HK-2 (cell line): Measurements from ENCODE around the gene LRRC23.
A peak's percentile ranks its signal among the peaks of the same experiment; 100 is the strongest.
"Not testable (repeated sequence)": the region's sequence is repeated elsewhere in the genome, so short reads cannot be mapped to it uniquely, and the experiment has no call there.

Experiments
- DNase-seq: peaks from one replicate; pipeline ENCODE4 v3.0.0-alpha.2; 2018; ENCODE audit not compliant: unreplicated experiment

LRRC23 gene

DNA sequence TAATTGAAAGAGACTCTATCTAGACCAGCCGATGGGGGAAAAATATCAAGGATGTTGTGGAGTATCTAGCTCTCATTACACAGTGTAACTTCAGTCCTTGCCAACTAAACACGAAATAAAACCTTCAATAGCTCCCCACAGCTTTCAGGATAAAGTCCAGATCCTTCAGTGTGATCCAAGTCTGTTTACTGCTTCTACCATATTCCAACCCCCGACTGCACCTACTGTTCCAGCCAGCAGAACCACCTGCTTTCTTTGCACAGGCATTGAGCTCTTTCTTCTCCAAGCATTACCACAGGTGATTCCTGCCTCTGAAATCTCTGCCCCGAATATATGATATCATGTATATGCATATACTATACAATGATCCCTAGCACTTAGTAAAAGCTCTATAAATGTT lies 2.2 kb upstream of the LRRC23 start:
- DNase-seq, result no peak

DNA sequence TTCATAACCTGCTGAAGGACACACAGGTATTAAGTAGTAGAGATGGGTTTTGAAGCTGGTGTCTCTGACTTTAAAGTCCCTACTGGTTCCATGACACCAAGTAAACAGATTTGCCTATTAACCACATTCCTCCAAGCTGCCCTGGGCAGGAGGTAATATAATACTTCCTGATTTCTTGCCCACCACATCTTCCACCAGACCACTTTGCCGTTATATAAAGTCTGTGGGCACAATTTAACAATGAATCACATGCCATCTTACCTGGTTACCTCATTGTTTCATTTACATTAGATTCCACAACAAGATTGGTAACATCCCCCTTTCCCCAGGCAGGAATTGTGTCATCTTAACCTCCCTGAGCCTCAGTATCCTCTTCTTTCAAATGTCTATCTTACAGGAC lies 900 bp upstream of the LRRC23 start:
- DNase-seq, result no peak

DNA sequence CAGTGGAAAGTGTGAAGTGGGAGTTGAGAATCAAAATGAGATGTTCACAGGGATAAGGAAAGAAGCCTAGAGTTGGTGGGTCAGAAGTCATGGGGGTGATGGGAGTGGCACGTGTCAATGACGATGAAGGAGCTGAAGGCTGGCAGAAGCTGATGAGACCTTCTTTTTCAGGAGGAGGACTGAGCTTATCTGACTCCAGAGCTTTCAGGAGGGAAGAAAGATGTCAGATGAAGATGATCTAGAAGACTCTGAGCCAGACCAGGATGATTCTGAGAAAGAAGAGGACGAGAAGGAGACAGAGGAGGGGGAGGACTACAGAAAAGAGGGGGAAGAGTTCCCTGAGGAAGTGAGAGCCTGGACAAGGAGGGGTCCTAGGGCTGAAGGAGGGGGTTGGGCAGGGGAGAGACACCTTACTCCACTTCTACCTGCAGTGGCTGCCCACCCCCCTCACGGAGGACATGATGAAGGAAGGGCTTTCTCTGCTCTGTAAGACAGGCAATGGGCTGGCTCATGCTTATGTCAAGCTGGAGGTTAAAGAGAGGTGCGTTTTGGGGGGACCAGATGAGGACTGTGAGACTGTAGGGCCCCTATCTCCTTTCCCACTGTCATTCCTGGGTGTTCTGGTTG lies 905 bp downstream of the LRRC23 start:
- DNase-seq, result no peak

DNA sequence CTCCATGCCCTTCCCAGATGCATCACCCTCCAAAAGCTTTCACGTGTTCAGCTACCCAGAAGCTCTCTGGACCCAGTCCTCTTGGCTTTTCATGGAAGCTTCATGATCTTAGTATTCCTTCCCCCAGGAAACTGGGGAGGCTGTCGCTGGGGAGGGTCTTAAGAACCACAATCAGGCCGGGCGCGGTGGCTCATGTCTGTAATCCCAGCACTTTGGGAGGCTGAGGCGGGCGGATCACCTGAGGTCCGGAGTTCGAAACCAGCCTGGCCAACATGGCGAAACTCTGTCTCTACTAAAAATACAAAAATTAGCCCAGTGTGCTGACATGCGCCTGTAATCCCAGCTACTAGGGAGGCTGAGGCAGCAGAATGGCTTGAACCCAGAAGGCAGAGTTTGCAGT lies 3.5 kb downstream of the LRRC23 start:
- not testable (repeated sequence) for DNase-seq

DNA sequence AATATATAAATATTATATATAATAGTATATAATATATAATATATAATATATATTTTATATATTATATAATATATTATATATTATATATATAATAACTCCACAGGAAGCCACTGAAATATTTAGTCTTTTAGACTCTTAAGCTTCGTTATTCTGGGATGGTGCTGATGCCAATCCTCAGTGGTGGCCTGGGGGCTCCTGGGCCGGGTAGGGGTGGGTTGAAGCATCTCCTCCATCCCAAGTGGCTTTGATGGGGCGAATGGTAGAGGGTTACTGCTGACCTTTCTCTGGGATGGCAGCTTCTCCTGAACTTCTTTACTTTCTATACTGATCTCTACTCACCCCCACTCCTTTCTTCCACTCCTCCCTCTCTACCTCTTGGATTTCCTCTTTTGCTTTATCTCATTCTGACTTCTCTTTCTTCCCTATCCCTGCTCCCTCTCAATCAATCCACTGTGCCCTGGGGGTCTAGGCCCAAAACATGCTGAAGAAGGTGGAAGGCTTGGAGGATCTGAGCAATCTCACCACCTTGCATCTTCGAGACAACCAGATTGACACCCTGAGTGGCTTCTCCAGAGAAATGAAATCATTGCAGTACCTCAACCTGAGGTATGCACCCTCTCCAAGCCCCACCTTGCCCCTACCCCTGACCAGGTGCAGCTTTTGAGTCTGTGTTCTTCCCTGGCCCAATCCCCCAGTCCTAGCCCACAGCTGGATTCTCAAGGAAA lies 5.0 kb downstream of the LRRC23 start:
- no peak for DNase-seq

DNA sequence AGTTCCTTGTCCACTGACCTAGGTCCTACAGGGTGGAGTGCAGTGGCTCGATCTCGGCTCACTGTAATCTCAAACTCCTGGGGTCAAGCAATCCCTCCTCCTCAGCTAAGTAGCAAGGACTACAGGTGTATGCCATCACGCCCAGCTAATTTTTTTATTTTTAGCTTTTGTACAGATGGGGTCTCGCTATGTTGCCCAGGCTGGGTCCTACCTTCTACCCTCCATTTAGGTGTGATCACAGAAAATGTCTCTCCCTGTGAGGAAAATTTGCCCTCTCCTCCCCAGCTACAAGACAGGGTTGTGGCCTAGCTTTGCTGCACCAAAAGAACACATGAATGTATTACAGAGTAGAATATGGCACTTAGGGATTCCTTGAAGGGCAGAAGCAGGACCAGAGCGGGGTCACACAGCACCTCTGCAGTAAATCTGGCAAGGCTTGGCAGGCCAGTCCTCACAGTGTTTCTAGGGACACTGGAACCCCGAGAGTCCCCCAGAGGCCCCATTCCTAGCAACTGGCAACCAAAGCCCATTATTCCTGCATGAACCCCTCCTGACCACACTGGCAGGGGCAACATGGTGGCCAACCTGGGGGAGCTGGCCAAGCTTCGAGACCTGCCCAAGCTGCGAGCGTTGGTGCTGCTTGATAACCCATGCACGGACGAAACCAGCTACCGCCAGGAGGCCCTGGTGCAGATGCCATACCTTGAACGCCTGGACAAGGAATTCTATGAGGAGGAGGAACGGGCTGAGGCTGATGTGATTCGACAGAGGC lies 7.7 kb downstream of the LRRC23 start:
- no peak for DNase-seq

DNA sequence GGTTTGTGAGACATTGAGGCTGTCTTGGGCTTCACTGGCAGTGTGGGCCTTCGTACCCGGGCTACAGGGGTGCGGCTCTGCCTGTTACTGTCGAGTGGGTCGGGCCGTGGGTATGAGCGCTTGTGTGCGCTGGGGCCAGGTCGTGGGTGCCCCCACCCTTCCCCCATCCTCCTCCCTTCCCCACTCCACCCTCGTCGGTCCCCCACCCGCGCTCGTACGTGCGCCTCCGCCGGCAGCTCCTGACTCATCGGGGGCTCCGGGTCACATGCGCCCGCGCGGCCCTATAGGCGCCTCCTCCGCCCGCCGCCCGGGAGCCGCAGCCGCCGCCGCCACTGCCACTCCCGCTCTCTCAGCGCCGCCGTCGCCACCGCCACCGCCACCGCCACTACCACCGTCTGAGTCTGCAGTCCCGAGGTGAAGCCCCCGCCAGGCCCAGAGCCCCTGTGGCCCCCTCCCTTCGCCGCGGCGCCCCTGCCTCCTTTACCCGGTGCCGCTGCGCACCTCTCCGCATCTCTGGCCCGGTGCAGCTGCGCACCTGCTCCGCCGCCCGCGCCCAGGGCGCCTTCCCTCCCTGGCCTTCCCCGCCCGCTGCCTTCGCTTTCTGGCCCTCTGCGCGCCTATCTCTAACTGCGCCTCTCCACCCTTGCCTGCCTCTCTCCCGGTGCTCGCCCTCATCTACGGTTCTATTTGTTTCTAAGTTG lies 9.8 kb downstream of the LRRC23 start, which contains the start of gene ENO2:
Gene ENO2, plus strand, starts transcription at position 335 of the 701 bp plus-strand sequence. CDS start 1,253 bp downstream, outside the sequence.
- peak; percentile 83 for DNase-seq

DNA sequence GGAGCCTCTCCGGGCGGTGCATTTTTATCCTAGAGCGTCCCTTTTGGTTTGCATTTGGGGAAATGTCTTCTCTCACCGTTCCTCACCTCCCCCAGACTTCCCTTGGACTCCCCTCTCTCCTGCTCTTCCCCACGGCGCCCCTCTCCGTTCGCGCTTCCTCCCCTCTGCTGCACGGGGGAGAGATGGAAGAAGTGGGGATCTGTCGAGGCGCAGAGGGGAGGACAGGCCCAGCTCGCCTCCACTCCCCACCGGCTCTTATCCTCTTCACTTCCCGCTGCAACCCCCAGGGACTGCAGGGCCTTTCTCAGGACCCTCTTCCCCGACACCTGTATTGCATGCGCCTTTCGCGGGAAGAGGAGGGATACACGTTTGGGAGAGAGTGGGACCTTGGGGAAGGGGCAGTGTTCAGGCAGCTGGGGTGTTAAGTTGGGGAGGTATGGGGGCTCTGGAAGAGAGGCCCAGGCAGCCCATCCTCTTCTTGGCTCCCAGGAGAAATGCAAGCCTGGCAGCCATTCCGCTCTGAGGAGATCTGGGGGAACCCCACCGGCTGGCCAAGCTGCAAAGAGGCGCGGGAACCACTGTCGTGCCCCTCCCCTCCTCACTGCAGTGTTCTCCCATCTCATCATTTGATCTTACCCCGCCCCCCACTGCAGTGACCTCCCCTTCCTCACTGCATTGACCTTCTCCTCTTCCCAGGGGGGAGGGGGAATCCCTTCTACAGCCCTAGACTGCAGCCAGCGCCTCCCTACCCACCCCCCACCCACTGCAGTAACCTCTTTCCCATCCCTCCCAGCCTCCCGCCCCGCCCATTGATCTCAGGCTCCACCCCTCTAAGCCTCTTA lies 10.5 kb downstream of the LRRC23 start:
- DNase-seq, result no peak

DNA sequence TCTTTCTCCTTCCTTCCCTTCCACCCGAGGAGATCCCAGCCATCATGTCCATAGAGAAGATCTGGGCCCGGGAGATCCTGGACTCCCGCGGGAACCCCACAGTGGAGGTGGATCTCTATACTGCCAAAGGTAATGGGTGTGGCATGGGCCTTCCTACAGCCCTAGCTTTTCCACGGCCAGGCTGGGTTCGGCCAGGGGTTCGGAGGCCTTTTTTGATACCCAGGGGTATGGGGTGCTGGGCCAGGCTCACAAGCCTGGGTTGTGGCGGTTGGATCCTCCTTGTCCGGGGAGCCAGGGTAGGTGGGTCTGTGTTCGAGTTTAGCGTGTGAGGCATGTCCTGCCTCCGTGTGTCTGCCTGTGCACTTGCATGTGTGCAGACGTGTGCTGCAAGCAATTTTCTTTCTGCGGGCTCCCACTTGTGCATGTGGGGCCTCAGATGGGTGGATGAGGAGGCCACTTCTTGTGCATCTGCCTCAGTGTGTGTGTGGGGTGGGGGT lies 11.2 kb downstream of the LRRC23 start:
- no peak for DNase-seq

DNA sequence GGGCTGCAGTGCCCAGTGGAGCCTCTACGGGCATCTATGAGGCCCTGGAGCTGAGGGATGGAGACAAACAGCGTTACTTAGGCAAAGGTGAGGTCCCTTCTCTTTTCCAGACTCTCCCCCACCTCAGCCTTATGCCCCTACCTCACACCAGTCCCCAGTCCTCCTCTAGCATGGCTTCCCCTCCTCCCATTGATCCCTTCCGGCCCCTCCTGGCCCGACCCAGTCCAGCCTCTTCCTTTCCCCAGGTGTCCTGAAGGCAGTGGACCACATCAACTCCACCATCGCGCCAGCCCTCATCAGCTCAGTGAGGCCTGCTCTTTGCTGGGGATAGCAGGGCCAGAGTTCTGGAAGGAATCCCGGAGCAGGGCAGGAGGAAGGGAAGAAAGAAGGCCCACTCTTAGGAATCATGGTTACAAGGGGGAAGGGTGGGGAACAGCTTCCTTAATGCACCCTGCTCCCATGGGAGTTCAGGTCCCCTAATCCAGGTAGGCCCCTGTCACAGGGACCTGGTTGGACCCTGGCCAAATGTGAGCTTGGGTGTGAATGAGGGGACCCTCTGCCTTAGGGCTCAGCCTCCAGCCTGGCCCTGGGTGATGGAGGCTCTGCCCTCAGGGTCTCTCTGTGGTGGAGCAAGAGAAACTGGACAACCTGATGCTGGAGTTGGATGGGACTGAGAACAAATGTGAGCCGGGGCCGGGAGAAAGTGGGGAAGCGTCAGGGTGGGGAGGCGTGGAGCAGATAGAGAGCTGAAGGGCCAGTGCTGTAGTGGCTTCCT lies 12.0 kb downstream of the LRRC23 start:
- no peak for DNase-seq

DNA sequence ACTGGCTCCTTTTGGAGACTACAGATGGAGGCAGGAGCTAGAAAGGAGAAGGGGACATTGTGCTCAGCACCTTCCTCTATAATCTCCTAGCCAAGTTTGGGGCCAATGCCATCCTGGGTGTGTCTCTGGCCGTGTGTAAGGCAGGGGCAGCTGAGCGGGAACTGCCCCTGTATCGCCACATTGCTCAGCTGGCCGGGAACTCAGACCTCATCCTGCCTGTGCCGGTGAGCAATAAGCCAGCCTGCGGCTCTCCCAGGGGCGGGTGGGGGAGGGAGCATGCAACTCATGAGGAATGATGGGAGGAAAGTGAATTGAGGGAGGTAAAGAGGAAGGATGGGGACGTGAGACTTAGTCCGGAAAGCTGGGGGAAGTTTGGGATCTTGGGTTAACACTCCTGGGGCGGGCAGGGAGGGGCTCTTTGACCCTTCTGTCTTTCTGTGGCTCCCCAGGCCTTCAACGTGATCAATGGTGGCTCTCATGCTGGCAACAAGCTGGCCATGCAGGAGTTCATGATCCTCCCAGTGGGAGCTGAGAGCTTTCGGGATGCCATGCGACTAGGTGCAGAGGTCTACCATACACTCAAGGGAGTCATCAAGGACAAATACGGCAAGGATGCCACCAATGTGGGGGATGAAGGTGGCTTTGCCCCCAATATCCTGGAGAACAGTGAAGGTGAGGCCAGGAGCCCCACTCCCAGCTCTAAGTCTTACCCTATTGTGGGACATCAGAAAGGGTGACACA lies 13.0 kb downstream of the LRRC23 start:
- DNase-seq, result peak; percentile 54

DNA sequence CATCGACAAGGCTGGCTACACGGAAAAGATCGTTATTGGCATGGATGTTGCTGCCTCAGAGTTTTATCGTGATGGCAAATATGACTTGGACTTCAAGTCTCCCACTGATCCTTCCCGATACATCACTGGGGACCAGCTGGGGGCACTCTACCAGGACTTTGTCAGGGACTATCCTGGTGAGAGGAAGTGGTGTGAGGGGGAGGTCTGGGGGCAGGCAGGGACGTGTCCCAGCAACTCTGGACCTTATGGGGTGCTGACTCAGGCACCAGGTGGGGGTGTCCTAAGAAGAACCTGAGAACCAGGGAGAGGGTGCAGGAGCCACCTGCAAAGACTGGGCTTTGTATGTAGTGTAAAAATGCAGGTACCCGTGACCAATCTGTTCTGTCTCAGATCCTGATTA lies 15.0 kb downstream of the LRRC23 start:
- no peak for DNase-seq

DNA sequence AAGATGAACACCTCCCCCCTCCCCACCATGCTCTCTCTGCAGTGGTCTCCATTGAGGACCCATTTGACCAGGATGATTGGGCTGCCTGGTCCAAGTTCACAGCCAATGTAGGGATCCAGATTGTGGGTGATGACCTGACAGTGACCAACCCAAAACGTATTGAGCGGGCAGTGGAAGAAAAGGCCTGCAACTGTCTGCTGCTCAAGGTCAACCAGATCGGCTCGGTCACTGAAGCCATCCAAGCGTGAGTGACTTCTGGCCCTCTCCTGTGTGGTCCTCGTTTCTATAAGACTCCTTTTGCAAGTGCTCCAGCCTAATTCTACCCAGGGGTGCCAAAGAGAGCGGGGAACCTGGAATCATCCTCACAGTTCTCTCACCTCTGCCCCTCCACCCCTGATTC lies 16.9 kb downstream of the LRRC23 start:
- DNase-seq, result no peak

DNA sequence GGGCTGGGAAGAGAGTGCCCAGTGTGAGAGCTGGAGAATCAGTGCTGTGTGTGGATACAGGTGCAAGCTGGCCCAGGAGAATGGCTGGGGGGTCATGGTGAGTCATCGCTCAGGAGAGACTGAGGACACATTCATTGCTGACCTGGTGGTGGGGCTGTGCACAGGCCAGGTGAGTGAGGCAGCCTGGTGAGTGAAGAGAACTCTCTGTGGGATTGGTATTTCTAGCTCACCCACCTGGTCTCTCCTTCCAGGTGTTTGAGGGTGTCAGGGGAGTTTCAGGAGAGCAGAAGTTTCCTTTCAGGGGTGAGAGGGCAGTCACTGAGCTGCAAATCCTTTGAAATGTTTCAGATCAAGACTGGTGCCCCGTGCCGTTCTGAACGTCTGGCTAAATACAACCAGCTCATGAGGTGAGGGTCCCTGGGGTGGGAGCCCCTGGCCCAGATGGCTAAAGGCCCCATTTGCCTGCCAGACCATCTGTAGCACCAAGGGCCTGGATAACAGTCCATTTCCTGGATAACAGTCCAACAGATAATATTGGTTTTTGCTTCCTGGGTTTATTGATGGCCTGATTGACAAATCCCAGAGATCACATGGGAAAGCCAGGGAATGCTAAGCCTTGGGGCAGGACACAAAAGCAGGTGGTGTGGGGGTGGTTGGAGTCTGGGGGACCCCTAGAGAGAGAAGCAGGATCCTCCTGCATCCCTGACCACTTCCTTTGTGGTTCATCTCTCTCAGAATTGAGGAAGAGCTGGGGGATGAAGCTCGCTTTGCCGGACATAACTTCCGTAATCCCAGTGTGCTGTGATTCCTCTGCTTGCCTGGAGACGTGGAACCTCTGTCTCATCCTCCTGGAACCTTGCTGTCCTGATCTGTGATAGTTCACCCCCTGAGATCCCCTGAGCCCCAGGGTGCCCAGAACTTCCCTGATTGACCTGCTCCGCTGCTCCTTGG lies 17.6 kb downstream of the LRRC23 start:
- no peak for DNase-seq

DNA sequence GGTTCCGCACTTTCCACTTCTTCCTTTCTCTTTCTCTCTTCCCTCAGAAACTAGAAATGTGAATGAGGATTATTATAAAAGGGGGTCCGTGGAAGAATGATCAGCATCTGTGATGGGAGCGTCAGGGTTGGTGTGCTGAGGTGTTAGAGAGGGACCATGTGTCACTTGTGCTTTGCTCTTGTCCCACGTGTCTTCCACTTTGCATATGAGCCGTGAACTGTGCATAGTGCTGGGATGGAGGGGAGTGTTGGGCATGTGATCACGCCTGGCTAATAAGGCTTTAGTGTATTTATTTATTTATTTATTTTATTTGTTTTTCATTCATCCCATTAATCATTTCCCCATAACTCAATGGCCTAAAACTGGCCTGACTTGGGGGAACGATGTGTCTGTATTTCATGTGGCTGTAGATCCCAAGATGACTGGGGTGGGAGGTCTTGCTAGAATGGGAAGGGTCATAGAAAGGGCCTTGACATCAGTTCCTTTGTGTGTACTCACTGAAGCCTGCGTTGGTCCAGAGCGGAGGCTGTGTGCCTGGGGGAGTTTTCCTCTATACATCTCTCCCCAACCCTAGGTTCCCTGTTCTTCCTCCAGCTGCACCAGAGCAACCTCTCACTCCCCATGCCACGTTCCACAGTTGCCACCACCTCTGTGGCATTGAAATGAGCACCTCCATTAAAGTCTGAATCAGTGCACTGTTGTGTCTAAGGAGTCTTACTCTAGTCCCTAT lies 18.5 kb downstream of the LRRC23 start:
- no peak for DNase-seq

DNA sequence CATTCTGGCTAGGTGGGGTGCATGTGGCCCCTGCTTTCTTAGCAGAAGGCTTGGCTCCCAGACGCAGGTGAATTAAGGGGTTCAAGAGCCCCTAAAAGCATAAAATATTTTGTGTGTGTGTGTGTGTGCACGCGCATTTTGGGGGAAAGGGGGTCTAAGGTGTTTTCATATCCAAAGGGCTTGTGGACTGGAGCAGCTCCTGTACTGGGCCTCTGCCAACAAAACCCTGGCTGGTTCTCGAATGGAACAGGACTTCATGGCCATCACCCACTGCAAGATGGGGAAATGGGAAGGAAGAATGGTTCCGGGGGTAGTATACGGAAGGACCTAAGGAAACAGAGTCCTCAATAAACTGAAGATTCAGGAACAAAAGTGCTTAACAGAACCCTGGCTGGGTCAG lies 19.2 kb downstream of the LRRC23 start:
- DNase-seq, result no peak

DNA sequence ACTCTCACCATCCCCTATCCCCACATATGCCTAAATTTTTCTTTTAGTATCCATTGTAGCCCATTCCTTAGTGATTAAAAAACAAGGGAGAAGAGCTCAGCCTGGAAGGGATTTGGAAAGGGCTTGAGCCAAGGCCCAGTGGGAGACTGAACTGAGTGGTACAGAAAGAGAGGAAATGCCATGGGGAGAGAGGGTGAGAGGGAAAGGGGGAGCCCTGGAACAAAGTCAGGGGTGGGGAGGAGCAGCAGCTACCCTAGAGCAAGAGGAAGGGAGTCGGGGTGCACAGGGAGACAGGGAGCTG lies 20.6 kb downstream of the LRRC23 start:
- no peak for DNase-seq
